ENCODE results near the gene SPTBN1. TPM values are rescaled to one million over a fixed set of nuclear protein-coding genes. Genes with fewer than 3 reads are reported as not detected.

The SPTBN1 gene
- total and polyA plus RNA-seq, 2 of the 13 experiments (the other 11 are each of a cell fraction or from before 2014, with no cell fraction given): 123 to 299 TPM

- TF ChIP-seq SIN3A (IDR thresholded peaks at IDR 0.05; ENCODE audit: borderline replicate concordance, low read depth, low read length) (no peak), ARNT (IDR thresholded peaks at IDR 0.05) (no peak), ARNTL (CRISPR knock-in tag; IDR thresholded peaks at IDR 0.05) (no peak), MXD4 (CRISPR knock-in tag; IDR thresholded peaks at IDR 0.05) (0 out of 2 replicates have a peak, but pooled peaks have one; percentile 29), ZNF777 (CRISPR knock-in tag; IDR thresholded peaks at IDR 0.05) (no peak), SNRNP70 (IDR thresholded peaks at IDR 0.05; ENCODE audit: low read depth, low read length) (no peak), MLX (CRISPR knock-in tag; IDR thresholded peaks at IDR 0.05) (peak; percentile 42; the same call in 1 of the 2 replicates), ARHGAP35 (CRISPR knock-in tag; IDR thresholded peaks at IDR 0.05; ENCODE audit: borderline replicate concordance) (no peak), CREM (IDR thresholded peaks at IDR 0.05) (peak; percentile 79), CREM (CRISPR knock-in tag; IDR thresholded peaks at IDR 0.05) (no peak), TFAP4 (IDR thresholded peaks at IDR 0.05; ENCODE audit: borderline replicate concordance, low read depth) (peak; percentile 30; the same call in 1 of the 2 replicates), MED13 (CRISPR knock-in tag; IDR thresholded peaks at IDR 0.05) (no peak), TARDBP (CRISPR knock-in tag; IDR thresholded peaks at IDR 0.05) (peak; percentile 63; the same call in 1 of the 2 replicates), ZNF101 (CRISPR knock-in tag; IDR thresholded peaks at IDR 0.05; ENCODE audit: borderline replicate concordance, low read depth) (no peak), HOXD1 (CRISPR knock-in tag; IDR thresholded peaks at IDR 0.05) (no peak), ZNF318 (CRISPR knock-in tag; IDR thresholded peaks at IDR 0.05) (no peak), ZNF839 (CRISPR knock-in tag; IDR thresholded peaks at IDR 0.05; ENCODE audit: borderline replicate concordance) (no peak)
Observed at GRCh38 chr2:54545702-54546450, 89.7 kb downstream of the SPTBN1 start (continued).
